ENCODE data around the gene UTP14A. TPM values are rescaled to one million over a fixed set of nuclear protein-coding genes. Genes with fewer than 3 reads are reported as not detected.
A peak's percentile ranks its signal among the peaks of the same experiment; 100 is the strongest.

The UTP14A gene
- total and polyA plus RNA-seq, 9 donors = 18.3 to 25.9 (median 22.1) TPM

DNA sequence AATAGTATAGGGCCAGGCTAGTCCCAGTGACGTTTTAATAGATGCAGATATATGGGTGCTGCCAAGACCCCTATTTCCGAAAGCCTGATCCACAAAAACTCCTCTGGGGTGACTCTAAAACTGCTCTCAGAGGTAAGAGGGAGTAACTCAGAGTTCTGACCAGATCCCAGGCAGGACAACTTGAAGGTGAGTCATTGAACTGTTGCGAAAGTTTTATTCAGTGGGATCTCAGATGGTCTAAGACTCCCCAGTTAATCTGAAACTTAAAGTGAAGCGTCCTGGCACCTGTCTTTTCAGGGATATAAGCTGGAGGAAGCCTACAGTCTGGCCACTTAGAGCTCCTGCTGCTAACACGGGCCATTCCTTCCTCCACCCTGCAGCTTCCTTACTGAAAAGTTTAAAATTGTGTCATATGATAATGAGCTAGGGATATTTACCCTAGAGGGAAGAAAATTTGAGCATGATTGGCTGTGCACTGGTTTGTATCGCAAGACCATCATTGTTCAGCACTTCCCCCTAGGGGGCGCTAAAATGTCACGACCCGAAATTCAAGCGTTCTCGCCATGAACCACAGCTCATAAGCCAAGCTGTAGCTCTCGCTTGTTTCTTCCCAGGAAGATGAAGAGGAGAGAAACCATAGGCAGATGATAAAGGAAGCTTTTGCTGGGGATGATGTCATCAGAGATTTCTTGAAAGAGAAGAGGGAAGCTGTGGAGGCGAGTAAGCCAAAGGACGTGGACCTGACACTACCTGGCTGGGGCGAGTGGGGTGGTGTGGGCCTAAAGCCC, 19.5 kb downstream of the UTP14A start:
- Histone ChIP-seq H3K9me3 (replicated peaks; ENCODE audit: control insufficient read depth, low read depth, low read length) (no peaks in the 10 kb centered on the region), H3K4me1 (ENCODE audit: control insufficient read depth, insufficient read depth, low read length) (no peaks in the 10 kb centered on the region), H3K4me3 (ENCODE audit: low read length) (no peak overlapping the region), H3K36me3 (ENCODE audit: control insufficient read depth, insufficient read depth, low read length) (peaks cover 35% of the 10 kb centered on the region), H3K27ac (ENCODE audit: low read length) (no peak overlapping the region), H3K27me3 (ENCODE audit: control insufficient read depth, insufficient read depth, low read length) (peaks cover 13% of the 10 kb centered on the region)
- 48% methylated on average over 10 of the region's 15 CpGs for WGBS (ENCODE audit: insufficient coverage)
- DNase-seq = peak; percentile 84

DNA sequence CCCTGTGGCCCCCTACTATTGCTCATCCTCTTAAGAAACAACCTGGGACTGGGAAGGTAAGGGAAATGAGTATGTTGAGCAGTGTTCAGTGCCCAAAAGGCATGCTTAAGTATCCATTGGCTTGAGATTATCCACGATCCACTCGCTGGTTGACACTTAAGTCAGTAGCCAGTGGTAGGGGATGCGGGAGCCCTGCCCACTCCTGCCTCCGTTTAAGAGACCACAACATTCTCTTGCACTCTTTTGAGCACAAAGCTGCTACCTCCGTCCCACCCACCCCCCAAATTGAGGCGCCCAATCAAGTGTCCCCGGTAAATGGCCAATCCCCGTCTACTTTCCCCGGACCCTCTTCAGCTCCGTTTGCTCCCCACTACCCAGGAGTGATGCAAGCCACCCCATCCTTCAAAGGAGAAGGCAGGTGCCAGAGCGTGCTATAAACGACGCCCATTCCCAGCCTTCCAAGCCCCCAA, 25.0 kb downstream of the UTP14A start:
- 31% methylated on average over 13 of the region's 13 CpGs for WGBS (ENCODE audit: insufficient coverage)
- peak overlapping the region; percentile 61 for H3K4me3 ChIP-seq (ENCODE audit: low read length)
- no peaks in the 10 kb centered on the region for H3K4me1 ChIP-seq (ENCODE audit: control insufficient read depth, insufficient read depth, low read length)
- peaks cover 7% of the 10 kb centered on the region for H3K36me3 ChIP-seq (ENCODE audit: control insufficient read depth, insufficient read depth, low read length)
- H3K9me3 ChIP-seq (replicated peaks; ENCODE audit: control insufficient read depth, low read depth, low read length) = no peaks in the 10 kb centered on the region
- peak overlapping the region; percentile 88 for H3K27ac ChIP-seq (ENCODE audit: low read length)
- H3K27me3 ChIP-seq (ENCODE audit: control insufficient read depth, insufficient read depth, low read length) = peaks cover 20% of the 10 kb centered on the region
- DNase-seq = no peak

DNA sequence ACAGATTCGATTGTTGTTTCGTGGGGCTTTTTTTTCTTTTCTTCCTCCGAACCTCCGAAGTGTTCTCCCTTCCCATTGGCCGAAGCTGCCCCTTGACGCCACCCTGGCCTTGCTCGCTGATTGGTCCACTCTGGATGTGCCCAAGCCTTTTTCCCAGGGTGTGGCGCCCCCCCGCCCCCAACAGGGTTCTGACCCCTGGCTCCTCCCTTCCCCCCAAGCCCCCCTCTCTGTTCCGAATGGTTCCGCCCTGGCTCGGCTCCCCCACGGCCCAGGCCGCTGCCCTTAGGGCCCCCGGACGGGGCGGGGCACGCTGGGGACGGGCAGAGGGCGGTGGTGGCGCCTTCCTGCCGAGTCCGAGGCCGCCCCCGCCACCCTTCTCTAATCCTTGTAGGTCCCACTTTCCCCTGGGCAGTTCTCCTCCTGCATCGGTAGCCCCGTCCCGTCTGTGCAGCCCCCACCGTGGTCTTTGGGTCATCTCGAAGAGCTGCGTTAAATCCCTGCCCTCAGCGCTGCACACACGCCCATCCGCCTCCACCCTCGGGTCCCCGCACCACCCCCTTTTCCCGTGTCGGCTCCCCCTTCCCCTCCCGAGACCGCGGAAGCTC, 25.5 kb downstream of the UTP14A start:
- 30% methylated on average over 39 of the region's 41 CpGs for WGBS (ENCODE audit: insufficient coverage)
- H3K27ac ChIP-seq (ENCODE audit: low read length) = peak overlapping the region; percentile 92
- peak; percentile 96 for DNase-seq
- peaks cover 20% of the 10 kb centered on the region for H3K27me3 ChIP-seq (ENCODE audit: control insufficient read depth, insufficient read depth, low read length)
- no peaks in the 10 kb centered on the region for H3K9me3 ChIP-seq (replicated peaks; ENCODE audit: control insufficient read depth, low read depth, low read length)
- H3K4me3 ChIP-seq (ENCODE audit: low read length) = peak overlapping the region; percentile 61
- no peaks in the 10 kb centered on the region for H3K4me1 ChIP-seq (ENCODE audit: control insufficient read depth, insufficient read depth, low read length)
- H3K36me3 ChIP-seq (ENCODE audit: control insufficient read depth, insufficient read depth, low read length) = peaks cover 4% of the 10 kb centered on the region

DNA sequence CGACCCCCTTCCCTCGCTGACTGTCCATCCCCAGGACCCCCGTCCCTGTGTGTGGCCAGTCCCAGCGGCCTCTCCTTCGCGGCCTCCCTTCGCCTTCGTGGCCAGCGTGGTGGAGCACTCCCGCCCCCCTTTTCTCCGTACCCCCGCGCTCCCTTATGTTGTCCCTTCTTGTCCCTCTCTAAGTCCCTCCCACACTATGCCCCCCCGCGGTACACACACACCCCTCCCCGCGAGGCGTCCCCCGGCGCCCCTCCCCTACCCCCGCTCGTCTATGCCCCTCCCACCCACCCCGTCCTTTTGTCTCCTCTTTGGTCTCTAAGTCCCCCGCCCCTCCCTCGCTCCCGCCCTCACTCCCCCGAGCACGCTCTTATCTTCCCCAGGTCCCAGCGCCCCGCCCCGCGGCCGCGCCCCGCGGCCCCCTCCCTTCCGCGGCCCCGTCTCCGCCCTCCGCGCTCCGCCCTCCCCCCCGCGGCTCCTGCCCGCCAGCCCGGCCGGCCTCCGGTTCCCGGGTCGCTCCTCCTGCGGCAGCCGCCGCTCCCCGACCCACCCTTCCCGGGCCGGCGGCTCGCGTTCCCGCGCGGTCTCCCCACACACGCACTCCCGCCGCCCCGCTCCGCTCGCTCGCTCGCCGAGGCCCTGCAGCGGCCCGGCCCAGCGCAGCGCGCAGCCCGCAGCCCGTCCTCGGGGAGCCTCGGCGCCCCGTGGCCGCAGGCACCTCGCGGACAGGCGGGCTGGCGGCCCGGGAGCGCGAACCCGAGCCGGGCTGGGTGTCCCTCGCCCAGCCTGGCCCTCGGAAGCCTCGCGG, 26.3 kb downstream of the UTP14A start:
- H3K4me1 ChIP-seq (ENCODE audit: control insufficient read depth, insufficient read depth, low read length) = no peaks in the 10 kb centered on the region
- H3K27ac ChIP-seq (ENCODE audit: low read length) = peak overlapping the region; percentile 92
- H3K36me3 ChIP-seq (ENCODE audit: control insufficient read depth, insufficient read depth, low read length) = peaks cover 4% of the 10 kb centered on the region
- H3K4me3 ChIP-seq (ENCODE audit: low read length) = peak overlapping the region; percentile 61
- WGBS (ENCODE audit: insufficient coverage) = 35% methylated on average over 73 of the region's 97 CpGs
- H3K9me3 ChIP-seq (replicated peaks; ENCODE audit: control insufficient read depth, low read depth, low read length) = no peaks in the 10 kb centered on the region
- DNase-seq = peak; percentile 94
- peaks cover 20% of the 10 kb centered on the region for H3K27me3 ChIP-seq (ENCODE audit: control insufficient read depth, insufficient read depth, low read length)

DNA sequence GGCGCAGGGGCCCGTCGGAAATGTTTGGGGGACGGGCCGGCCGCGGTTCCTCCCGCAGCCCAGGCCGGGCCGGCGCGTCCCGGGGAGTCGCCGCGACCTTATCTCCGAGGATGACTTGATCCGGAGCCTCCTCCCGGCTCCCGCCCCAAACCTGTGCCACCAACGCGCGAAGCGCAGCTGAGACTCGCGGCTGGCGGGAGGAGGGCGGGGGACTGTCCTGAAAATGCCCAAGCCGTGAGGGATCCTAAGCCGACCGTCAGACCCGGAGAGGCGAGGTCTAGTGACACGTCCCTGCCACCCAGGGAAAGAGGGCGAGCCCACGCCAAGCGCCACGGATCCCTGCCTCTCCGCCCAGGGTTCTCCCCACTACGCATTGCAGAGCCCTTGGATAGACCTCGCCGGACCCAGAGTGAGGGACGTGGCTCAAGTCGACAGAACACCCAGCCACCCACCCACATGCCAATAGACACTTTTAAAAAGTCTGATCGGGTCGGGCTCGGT, 26.9 kb downstream of the UTP14A start:
- 40% methylated on average over 44 of the region's 47 CpGs for WGBS (ENCODE audit: insufficient coverage)
- peaks cover 20% of the 10 kb centered on the region for H3K27me3 ChIP-seq (ENCODE audit: control insufficient read depth, insufficient read depth, low read length)
- H3K4me1 ChIP-seq (ENCODE audit: control insufficient read depth, insufficient read depth, low read length) = no peaks in the 10 kb centered on the region
- peak; percentile 29 for DNase-seq
- H3K36me3 ChIP-seq (ENCODE audit: control insufficient read depth, insufficient read depth, low read length) = peaks cover under 1% of the 10 kb centered on the region
- peak overlapping the region; percentile 25 for H3K4me3 ChIP-seq (ENCODE audit: low read length)
- H3K9me3 ChIP-seq (replicated peaks; ENCODE audit: control insufficient read depth, low read depth, low read length) = no peaks in the 10 kb centered on the region
- no peak overlapping the region for H3K27ac ChIP-seq (ENCODE audit: low read length)

DNA sequence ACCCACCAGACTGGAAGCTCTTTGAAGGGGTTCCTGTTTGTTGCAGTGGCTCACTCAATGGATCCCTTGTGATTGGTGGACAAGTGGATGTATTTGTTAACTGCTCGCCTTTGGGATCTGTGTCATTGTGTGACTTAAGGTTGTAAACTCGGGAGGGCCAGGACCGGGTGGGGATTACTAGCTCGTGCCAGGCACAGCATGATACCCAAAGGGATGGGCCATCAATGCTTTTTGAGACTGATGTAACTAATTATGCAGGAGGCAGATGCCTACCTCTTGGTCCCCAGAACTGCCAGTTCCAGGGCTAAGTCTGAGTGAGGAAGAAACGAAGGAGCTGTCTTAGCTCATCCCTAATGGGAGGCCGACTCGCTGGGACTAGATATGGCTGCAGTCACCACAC, 27.7 kb downstream of the UTP14A start:
- H3K4me3 ChIP-seq (ENCODE audit: low read length) = no peak overlapping the region
- H3K27me3 ChIP-seq (ENCODE audit: control insufficient read depth, insufficient read depth, low read length) = peaks cover 23% of the 10 kb centered on the region
- no peaks in the 10 kb centered on the region for H3K36me3 ChIP-seq (ENCODE audit: control insufficient read depth, insufficient read depth, low read length)
- no peak overlapping the region for H3K27ac ChIP-seq (ENCODE audit: low read length)
- 44% methylated on average over 6 of the region's 7 CpGs for WGBS (ENCODE audit: insufficient coverage)
- no peak for DNase-seq
- no peaks in the 10 kb centered on the region for H3K4me1 ChIP-seq (ENCODE audit: control insufficient read depth, insufficient read depth, low read length)
- H3K9me3 ChIP-seq (replicated peaks; ENCODE audit: control insufficient read depth, low read depth, low read length) = no peaks in the 10 kb centered on the region

DNA sequence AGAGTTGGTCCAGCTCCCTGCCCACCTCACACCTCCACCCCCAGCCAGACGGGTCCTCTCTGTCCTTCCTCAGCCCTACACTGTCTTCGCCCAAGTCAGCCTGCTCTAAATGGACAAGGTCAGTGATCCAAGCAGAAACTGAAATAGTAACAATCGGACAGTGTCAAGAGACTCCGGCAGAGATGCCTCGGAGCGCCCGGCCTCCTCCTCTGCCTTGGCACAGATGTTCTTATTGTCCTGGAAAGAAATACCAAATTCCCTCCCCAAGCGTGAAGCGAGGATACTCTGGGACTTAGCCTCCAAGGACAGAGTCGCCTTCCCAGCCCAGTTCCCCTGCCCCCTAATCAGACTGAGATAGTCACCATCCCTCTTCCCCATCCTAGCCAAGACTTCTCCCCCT, 28.5 kb downstream of the UTP14A start:
- Histone ChIP-seq H3K27ac (ENCODE audit: low read length) (no peak overlapping the region), H3K36me3 (ENCODE audit: control insufficient read depth, insufficient read depth, low read length) (no peaks in the 10 kb centered on the region), H3K9me3 (replicated peaks; ENCODE audit: control insufficient read depth, low read depth, low read length) (no peaks in the 10 kb centered on the region), H3K4me3 (ENCODE audit: low read length) (no peak overlapping the region), H3K4me1 (ENCODE audit: control insufficient read depth, insufficient read depth, low read length) (no peaks in the 10 kb centered on the region), H3K27me3 (ENCODE audit: control insufficient read depth, insufficient read depth, low read length) (peaks cover 24% of the 10 kb centered on the region)
- no peak for DNase-seq
- 42% methylated on average over 7 of the region's 10 CpGs for WGBS (ENCODE audit: insufficient coverage)

DNA sequence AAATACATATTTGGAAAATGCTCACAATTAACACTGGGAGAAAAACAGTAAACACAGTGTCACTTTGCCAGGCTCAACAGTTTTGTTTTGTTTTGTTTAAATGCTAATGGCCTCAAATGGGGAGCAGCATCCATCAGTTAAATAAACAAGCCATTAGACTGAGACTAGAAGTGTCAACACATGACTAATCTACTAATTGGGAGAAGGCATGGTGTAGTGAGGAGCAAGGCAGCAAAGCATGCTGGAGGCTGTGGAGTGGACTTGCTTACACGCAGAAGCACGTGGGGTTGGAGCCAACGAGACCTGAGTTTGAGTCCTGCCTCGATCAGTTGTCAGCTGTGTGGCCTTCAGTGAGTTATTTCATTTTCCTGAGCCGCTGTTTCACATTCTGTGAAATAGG, 29.0 kb downstream of the UTP14A start:
- H3K27me3 ChIP-seq (ENCODE audit: control insufficient read depth, insufficient read depth, low read length) = peaks cover 28% of the 10 kb centered on the region
- no peaks in the 10 kb centered on the region for H3K9me3 ChIP-seq (replicated peaks; ENCODE audit: control insufficient read depth, low read depth, low read length)
- no peaks in the 10 kb centered on the region for H3K36me3 ChIP-seq (ENCODE audit: control insufficient read depth, insufficient read depth, low read length)
- DNase-seq = no peak
- H3K4me3 ChIP-seq (ENCODE audit: low read length) = no peak overlapping the region
- H3K27ac ChIP-seq (ENCODE audit: low read length) = no peak overlapping the region
- 43% methylated on average over 5 of the region's 5 CpGs for whole genome bisulfite sequencing (ENCODE audit: insufficient coverage)
- H3K4me1 ChIP-seq (ENCODE audit: control insufficient read depth, insufficient read depth, low read length) = no peaks in the 10 kb centered on the region

DNA sequence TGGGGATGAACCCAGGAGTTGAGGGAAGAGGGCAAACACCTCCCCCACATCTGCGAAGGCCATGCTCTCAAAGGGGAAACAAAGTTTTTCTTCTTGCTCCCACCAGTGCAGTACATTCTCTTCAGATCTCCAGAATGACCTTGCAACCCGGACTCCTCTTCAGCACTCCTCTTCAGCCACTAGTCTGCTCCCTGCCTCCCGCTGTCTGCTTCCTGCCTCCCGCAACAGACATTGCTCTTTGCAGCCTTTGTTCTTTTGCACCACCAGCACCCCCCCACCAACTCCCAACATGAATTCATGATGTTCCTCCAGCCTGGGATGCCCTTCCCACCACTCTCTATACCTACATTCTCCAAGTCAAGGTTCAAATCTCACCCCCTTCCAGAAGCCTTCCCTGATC, 32.1 kb downstream of the UTP14A start:
- no peak overlapping the region for H3K4me3 ChIP-seq (ENCODE audit: low read length)
- DNase-seq = no peak
- H3K27me3 ChIP-seq (ENCODE audit: control insufficient read depth, insufficient read depth, low read length) = peaks cover 30% of the 10 kb centered on the region
- H3K9me3 ChIP-seq (replicated peaks; ENCODE audit: control insufficient read depth, low read depth, low read length) = no peaks in the 10 kb centered on the region
- H3K27ac ChIP-seq (ENCODE audit: low read length) = no peak overlapping the region
- H3K36me3 ChIP-seq (ENCODE audit: control insufficient read depth, insufficient read depth, low read length) = no peaks in the 10 kb centered on the region
- 42% methylated on average over 4 of the region's 4 CpGs for WGBS (ENCODE audit: insufficient coverage)
- no peaks in the 10 kb centered on the region for H3K4me1 ChIP-seq (ENCODE audit: control insufficient read depth, insufficient read depth, low read length)

DNA sequence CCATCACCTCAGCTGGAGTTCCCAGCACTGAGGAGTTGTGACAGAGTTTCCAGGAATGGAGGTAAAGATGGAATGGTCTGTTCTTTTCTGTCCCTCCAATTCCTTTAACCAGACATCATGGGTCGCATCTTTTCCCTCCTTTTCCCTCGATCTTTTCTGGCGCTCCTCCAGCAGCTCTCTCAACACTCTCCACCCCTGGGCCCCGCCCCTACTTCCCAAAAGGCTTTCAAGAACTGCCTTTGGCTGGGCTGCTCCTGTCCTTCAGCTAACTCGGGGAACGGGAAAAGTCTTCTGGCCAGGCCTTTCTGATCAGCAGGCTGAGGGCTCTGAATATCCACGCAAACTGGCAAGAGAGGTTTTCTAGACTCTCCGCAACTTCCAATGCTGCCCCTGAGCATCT, 34.0 kb downstream of the UTP14A start:
- H3K27ac ChIP-seq (ENCODE audit: low read length) = no peak overlapping the region
- no peaks in the 10 kb centered on the region for H3K4me1 ChIP-seq (ENCODE audit: control insufficient read depth, insufficient read depth, low read length)
- no peaks in the 10 kb centered on the region for H3K9me3 ChIP-seq (replicated peaks; ENCODE audit: control insufficient read depth, low read depth, low read length)
- WGBS (ENCODE audit: insufficient coverage) = 30% methylated on average over 8 of the region's 8 CpGs
- no peaks in the 10 kb centered on the region for H3K36me3 ChIP-seq (ENCODE audit: control insufficient read depth, insufficient read depth, low read length)
- peaks cover 16% of the 10 kb centered on the region for H3K27me3 ChIP-seq (ENCODE audit: control insufficient read depth, insufficient read depth, low read length)
- peak; percentile 64 for DNase-seq
- no peak overlapping the region for H3K4me3 ChIP-seq (ENCODE audit: low read length)
